ENCODE data around the gene CFAP57. TPM values are rescaled to one million over a fixed set of nuclear protein-coding genes. Genes with fewer than 3 reads are reported as not detected.

Gene CFAP57
- total and polyA plus RNA-seq, 9 of the 15 experiments (the other 6 are each of a cell fraction or from before 2014, with no cell fraction given) = 0.04 to 0.22 (median 0.07) TPM; not detected in 3

DNA sequence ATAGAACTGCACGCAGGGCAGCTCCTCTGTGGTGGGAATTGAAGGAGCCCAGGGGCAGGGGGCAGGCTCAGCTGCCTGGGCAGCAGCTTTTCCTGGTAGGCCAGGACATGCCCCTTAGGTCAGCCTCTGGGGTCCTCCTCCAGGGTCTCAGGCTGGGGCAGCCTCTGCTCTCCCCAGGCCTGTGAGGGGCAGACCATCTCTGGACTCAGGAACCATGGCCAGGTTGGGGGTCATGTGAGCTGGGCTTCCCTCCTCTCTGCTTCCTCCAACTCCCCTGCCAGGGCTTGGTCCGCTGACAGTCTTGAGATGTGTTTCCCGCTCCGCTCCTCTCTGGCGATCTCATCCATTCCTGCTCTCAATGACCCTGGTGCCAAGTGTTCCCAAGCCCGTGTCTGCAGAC, 107.5 kb downstream of the CFAP57 start:
- CTCF ChIA-PET (ENCODE audit: low intra/inter-chr PET ratio) = no interaction called here
- intact Hi-C loops (cut with micrococcal nuclease) (no loop called here), in situ Hi-C loops (cut with MboI) (no loop called here)
- DNase-seq (ENCODE audit: extremely low read depth in 1 of 4, low spot score in 3 of 4) (no peak), FAIRE-seq (no peak), ATAC-seq (no peak)
- peaks cover 1 to 3% of the 10 kb centered on the region in 2 experiments; a peak in 2 of 5 replicates for H3K4me1 ChIP-seq (replicated peaks in 1 of 2; ENCODE audit: control insufficient read depth in 2 of 2, insufficient read depth in 2 of 2, low read length in 2 of 2)
- no TSS peak for BruUV-seq (replicated peaks)
- H3K27me3 ChIP-seq (ENCODE audit: control insufficient read depth in 2 of 2, insufficient read depth in 2 of 2, low read length in 2 of 2) = peaks cover 46 to 84% of the 10 kb centered on the region in 2 experiments
- peaks cover 3% of the 10 kb centered on the region for H3K9me1 ChIP-seq (ENCODE audit: control insufficient read depth, insufficient read depth, low read length)
- H3K36me3 ChIP-seq (ENCODE audit: control insufficient read depth, insufficient read depth, low read length) = no peaks in the 10 kb centered on the region
- H3K79me2 ChIP-seq (ENCODE audit: control insufficient read depth, insufficient read depth, low read length) = no peaks in the 10 kb centered on the region
- H3K9me3 ChIP-seq (replicated peaks; ENCODE audit: control insufficient read depth, insufficient read depth, low read depth, low read length) = no peaks in the 10 kb centered on the region
- WGBS (ENCODE audit: insufficient coverage, low coverage, missing lambda C conversion rate) = 6% methylated on average over 6 of the region's 6 CpGs
- no peak overlapping the region for H3K4me2 ChIP-seq (ENCODE audit: insufficient read depth, low read length)
- POLR2A ChIA-PET = interaction anchor here (1.0 to 1.4 kb wide), 2 partner anchors 13 to 15 kb away, joined by 3 to 5 read pairs; no protein-coding TSS in a partner anchor
- no peak for TF ChIP-seq NR1H2 (CRISPR knock-in tag; IDR thresholded peaks at IDR 0.05)
- H3K9ac ChIP-seq (ENCODE audit: insufficient read depth in 1 of 2, low read depth in 2 of 2, low read length in 2 of 2) = no peak overlapping the region
- H2AFZ ChIP-seq (ENCODE audit: low read depth, low read length) = no peak overlapping the region
- H3K27ac ChIP-seq (ENCODE audit: extremely low read depth, low read depth, low read length) = no peak overlapping the region
- H4K20me1 ChIP-seq (replicated peaks; ENCODE audit: control insufficient read depth, insufficient read depth, low read length) = peaks cover 1% of the 10 kb centered on the region; the same call in 1 of the 2 replicates
- no peak overlapping the region for H3K4me3 ChIP-seq

DNA sequence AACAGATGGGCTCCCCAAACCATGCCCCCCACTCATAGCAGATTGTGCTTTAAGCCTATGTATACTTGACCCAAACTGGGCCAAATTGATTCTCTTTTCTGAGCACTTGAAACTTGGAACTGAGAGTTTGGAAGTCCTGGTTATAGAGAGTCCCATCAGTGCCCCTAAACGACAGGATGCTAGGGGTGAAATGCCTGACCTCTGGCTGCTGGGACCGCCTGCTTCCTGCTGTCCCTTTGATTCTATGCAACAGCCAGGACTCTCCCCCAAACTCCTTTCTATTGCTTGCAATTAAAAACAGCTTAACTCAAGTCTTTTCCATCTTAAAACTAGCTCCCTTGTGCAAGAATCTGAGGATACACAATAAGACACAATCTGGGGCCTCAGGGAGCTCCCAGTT, 108.6 kb downstream of the CFAP57 start:
- POLR2A ChIA-PET = interaction anchor here (1.4 kb wide), 1 partner anchor 14 kb away, joined by 5 read pairs; no protein-coding TSS in a partner anchor
- no peak overlapping the region for H3K4me3 ChIP-seq
- CTCF ChIA-PET (ENCODE audit: low intra/inter-chr PET ratio) = no interaction called here
- in situ Hi-C loops (cut with MboI) (no loop called here), intact Hi-C loops (cut with micrococcal nuclease) (no loop called here)
- H3K9ac ChIP-seq (ENCODE audit: insufficient read depth in 1 of 2, low read depth in 2 of 2, low read length in 2 of 2) = no peak overlapping the region
- no peaks in the 10 kb centered on the region for H3K79me2 ChIP-seq (ENCODE audit: control insufficient read depth, insufficient read depth, low read length)
- H3K9me3 ChIP-seq (replicated peaks; ENCODE audit: control insufficient read depth, insufficient read depth, low read depth, low read length) = no peaks in the 10 kb centered on the region
- no peak overlapping the region for H3K4me2 ChIP-seq (ENCODE audit: insufficient read depth, low read length)
- ATAC-seq (no peak), FAIRE-seq (no peak), DNase-seq (ENCODE audit: extremely low read depth in 1 of 4, low spot score in 3 of 4) (no peak)
- BruUV-seq (replicated peaks) = no TSS peak
- H3K4me1 ChIP-seq (replicated peaks in 1 of 2; ENCODE audit: control insufficient read depth in 2 of 2, insufficient read depth in 2 of 2, low read length in 2 of 2) = peaks cover 0 to 11% of the 10 kb centered on the region in 2 experiments; a peak in 3 of 5 replicates
- no peak overlapping the region for H3K27ac ChIP-seq (ENCODE audit: extremely low read depth, low read depth, low read length)
- 0% methylated on average over 2 of the region's 2 CpGs for WGBS (ENCODE audit: insufficient coverage, low coverage, missing lambda C conversion rate)
- peaks cover 3% of the 10 kb centered on the region for H3K9me1 ChIP-seq (ENCODE audit: control insufficient read depth, insufficient read depth, low read length)
- peaks cover 8% of the 10 kb centered on the region for H4K20me1 ChIP-seq (replicated peaks; ENCODE audit: control insufficient read depth, insufficient read depth, low read length)
- H2AFZ ChIP-seq (ENCODE audit: low read depth, low read length) = no peak overlapping the region
- no peaks in the 10 kb centered on the region for H3K36me3 ChIP-seq (ENCODE audit: control insufficient read depth, insufficient read depth, low read length)
- H3K27me3 ChIP-seq (ENCODE audit: control insufficient read depth in 2 of 2, insufficient read depth in 2 of 2, low read length in 2 of 2) = peaks cover 39 to 82% of the 10 kb centered on the region in 2 experiments
- TF ChIP-seq CBX1 (IDR thresholded peaks at IDR 0.05; ENCODE audit: low read depth) (no peak), TEAD2 (tag; IDR thresholded peaks at IDR 0.05) (no peak), GTF2A2 (tag; IDR thresholded peaks at IDR 0.05) (no peak), ZNF274 (IDR thresholded peaks at IDR 0.05; ENCODE audit: borderline replicate concordance, low read depth, low read length) (no peak), PPARD (CRISPR knock-in tag; IDR thresholded peaks at IDR 0.05) (no peak), SOX6 (IDR thresholded peaks at IDR 0.05) (no peak), IFI16 (CRISPR knock-in tag; IDR thresholded peaks at IDR 0.05) (no peak), ZNF584 (CRISPR knock-in tag; IDR thresholded peaks at IDR 0.05; ENCODE audit: low read depth) (no peak), ARID2 (IDR thresholded peaks at IDR 0.05) (no peak), FOXA1 (IDR thresholded peaks at IDR 0.05; ENCODE audit: borderline replicate concordance) (no peak), ZNF41 (CRISPR knock-in tag; conservative IDR thresholded peaks at IDR 0.05) (no peak), TARDBP (IDR thresholded peaks at IDR 0.05) (no peak), NCOA4 (IDR thresholded peaks at IDR 0.05; ENCODE audit: partially characterized antibody) (no peak)
- TF ChIP-seq, protein P1, sequence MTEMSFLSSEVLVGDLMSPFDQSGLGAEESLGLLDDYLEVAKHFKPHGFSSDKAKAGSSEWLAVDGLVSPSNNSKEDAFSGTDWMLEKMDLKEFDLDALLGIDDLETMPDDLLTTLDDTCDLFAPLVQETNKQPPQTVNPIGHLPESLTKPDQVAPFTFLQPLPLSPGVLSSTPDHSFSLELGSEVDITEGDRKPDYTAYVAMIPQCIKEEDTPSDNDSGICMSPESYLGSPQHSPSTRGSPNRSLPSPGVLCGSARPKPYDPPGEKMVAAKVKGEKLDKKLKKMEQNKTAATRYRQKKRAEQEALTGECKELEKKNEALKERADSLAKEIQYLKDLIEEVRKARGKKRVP (CRISPR knock-in tag; IDR thresholded peaks at IDR 0.05) = no peak

All from K562 (cell line).